Measurements from ENCODE around the gene DAZAP2. TPM values are rescaled to one million over a fixed set of nuclear protein-coding genes. Genes with fewer than 3 reads are reported as not detected.
"Not testable (repeated sequence)": the region's sequence is repeated elsewhere in the genome, so short reads cannot be mapped to it uniquely, and the experiment has no call there.

DAZAP2 gene
- total and polyA plus RNA-seq, 2 of the 13 experiments (the other 11 are each of a cell fraction or from before 2014, with no cell fraction given): 64.5 to 222 TPM

GRCh38 chr12:51227112-51227511 is 11.5 kb upstream of the DAZAP2 start:
- WGBS (ENCODE audit: low lambda C conversion rate): 87% methylated on average over 5 of the region's 5 CpGs
- in situ Hi-C loops (cut with HindIII; ENCODE audit: extremely low pct_ligation_motif_present, low pct_unique_long_range_greater_than_20kb); H2AFZ ChIP-seq (ENCODE audit: low read length); H3K36me3 ChIP-seq (replicated peaks in 1 of 2; ENCODE audit: control insufficient read depth in 1 of 2, insufficient read depth in 2 of 2, low read length in 2 of 2); H3K79me2 ChIP-seq (ENCODE audit: insufficient read depth, low read length); H3K9me3 ChIP-seq (ENCODE audit: low read length); intact Hi-C loops (cut with micrococcal nuclease; ENCODE audit: unreplicated experiment); ATAC-seq; H3K27ac ChIP-seq (ENCODE audit: extremely low read length, insufficient read depth, low read length); H3K27me3 ChIP-seq (ENCODE audit: control insufficient read depth in 1 of 2, insufficient read depth in 2 of 2, low read length in 2 of 2); POLR2A ChIA-PET; H4K20me1 ChIP-seq (ENCODE audit: insufficient read depth, low read length); FAIRE-seq; BruUV-seq (replicated peaks); CTCF ChIA-PET (ENCODE audit: low intra/inter-chr PET ratio, low total read pairs); DNase-seq (ENCODE audit: low spot score); H3K9ac ChIP-seq (ENCODE audit: insufficient read depth, low read depth, low read length); H3K4me2 ChIP-seq (ENCODE audit: low read depth, low read length); H3K4me3 ChIP-seq (replicated peaks in 1 of 3; ENCODE audit: insufficient read depth in 1 of 3, low read depth in 2 of 3, low read length in 3 of 3): not testable (repeated sequence)
- H3K4me1 ChIP-seq (ENCODE audit: insufficient read depth, low read length): peaks cover 10% of the 10 kb centered on the region; the same call in 1 of the 2 replicates

DNA sequence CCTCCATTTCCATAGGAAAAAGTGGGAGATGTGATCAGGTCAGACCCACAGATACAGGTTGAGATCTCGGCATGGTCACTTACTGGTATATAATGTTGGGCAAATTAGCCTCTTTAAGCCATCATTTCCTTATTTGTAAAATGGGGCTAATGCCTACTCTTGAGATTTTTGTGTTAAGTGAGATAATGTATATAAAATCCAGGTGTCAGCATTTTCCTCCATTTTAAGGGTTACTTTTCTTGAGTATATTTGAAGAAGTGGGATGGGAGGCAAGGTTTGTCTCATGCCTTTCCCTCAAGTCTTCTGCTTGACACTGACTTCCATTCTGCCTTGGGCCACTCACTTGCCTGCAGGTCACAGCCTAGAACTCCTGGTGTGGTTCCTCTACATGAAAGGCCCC is 10.7 kb upstream of the DAZAP2 start:
- H3K9me3 ChIP-seq (ENCODE audit: low read length): no peaks in the 10 kb centered on the region
- no peak for TF ChIP-seq SRY (CRISPR knock-in tag; IDR thresholded peaks at IDR 0.05)
- TF ChIP-seq MAFK (conservative IDR thresholded peaks at IDR 0.05 in 1 of 2, IDR thresholded peaks at IDR 0.05 in 1 of 2; ENCODE audit: low read length in 2 of 2): peak; percentile 73 to 82
- peak; percentile 81 for TF ChIP-seq MAFF (IDR thresholded peaks at IDR 0.05; ENCODE audit: low read depth, low read length)
- ATAC-seq (no peak), FAIRE-seq (no peak), DNase-seq (ENCODE audit: low spot score) (no peak)
- H3K27me3 ChIP-seq (ENCODE audit: control insufficient read depth in 1 of 2, insufficient read depth in 2 of 2, low read length in 2 of 2): no peaks in the 10 kb centered on the region
- CTCF ChIA-PET (ENCODE audit: low intra/inter-chr PET ratio, low total read pairs): no interaction called here
- WGBS (ENCODE audit: low lambda C conversion rate): 58% methylated on average over 1 of the region's 1 CpG
- no peak overlapping the region for H3K4me3 ChIP-seq (replicated peaks in 1 of 3; ENCODE audit: insufficient read depth in 1 of 3, low read depth in 2 of 3, low read length in 3 of 3)
- BruUV-seq (replicated peaks): no TSS peak
- no peak overlapping the region for H3K9ac ChIP-seq (ENCODE audit: insufficient read depth, low read depth, low read length)
- in situ Hi-C loops (cut with HindIII; ENCODE audit: extremely low pct_ligation_motif_present, low pct_unique_long_range_greater_than_20kb) (no loop called here), intact Hi-C loops (cut with micrococcal nuclease; ENCODE audit: unreplicated experiment) (no loop called here)
- no peaks in the 10 kb centered on the region for H3K36me3 ChIP-seq (replicated peaks in 1 of 2; ENCODE audit: control insufficient read depth in 1 of 2, insufficient read depth in 2 of 2, low read length in 2 of 2)
- peaks cover 10% of the 10 kb centered on the region; the same call in 1 of the 2 replicates for H3K4me1 ChIP-seq (ENCODE audit: insufficient read depth, low read length)
- POLR2A ChIA-PET: no interaction called here
- H3K79me2 ChIP-seq (ENCODE audit: insufficient read depth, low read length): no peaks in the 10 kb centered on the region
- H4K20me1 ChIP-seq (ENCODE audit: insufficient read depth, low read length): no peaks in the 10 kb centered on the region
- H3K4me2 ChIP-seq (ENCODE audit: low read depth, low read length): no peak overlapping the region
- H2AFZ ChIP-seq (ENCODE audit: low read length): no peak overlapping the region
- H3K27ac ChIP-seq (ENCODE audit: extremely low read length, insufficient read depth, low read length): no peak overlapping the region

Measured in HepG2 (cell line).